Jurkat, Clone E6-1 (cell line): ENCODE data around the gene ZNF521.

ENCODE experiments used
- DNase-seq: peaks from one replicate; pipeline ENCODE4 v3.0.0-alpha.2; 2011; ENCODE audit warnings: low read depth, low spot score
- H3K4me3 ChIP-seq: 2 replicates; pipeline ENCODE4 v1.5.1; 2011; ENCODE audit warnings: mild to moderate bottlenecking, low read length, control low read depth, moderate library complexity

ZNF521 gene

GRCh38 chr18:25345081-25345866, 6.7 kb downstream of the ZNF521 start:
- H3K4me3 ChIP-seq = no peak overlapping the region
- no peak for DNase-seq

GRCh38 chr18:25341831-25342230, 10.1 kb downstream of the ZNF521 start:
- no peak overlapping the region for H3K4me3 ChIP-seq
- no peak for DNase-seq

DNA sequence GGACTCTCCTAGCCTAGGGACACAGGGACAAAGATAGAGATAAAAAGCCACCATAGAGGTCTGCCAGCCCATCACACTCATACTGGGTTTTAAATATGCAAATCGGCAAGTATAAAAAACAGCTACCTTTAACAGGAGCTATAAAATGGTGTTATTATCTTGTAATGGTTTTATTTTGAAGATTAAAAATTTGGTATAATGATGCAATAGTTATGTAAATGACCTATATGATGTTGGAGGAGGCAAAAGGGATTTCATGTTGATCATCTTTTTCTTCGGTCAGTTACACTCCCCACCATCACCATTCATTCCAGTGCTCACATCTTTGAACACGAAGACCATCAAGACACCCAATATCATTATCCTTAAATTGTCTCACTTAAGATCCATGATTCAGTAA, 11.2 kb downstream of the ZNF521 start:
- DNase-seq = no peak
- no peak overlapping the region for H3K4me3 ChIP-seq

- no peak for DNase-seq
- no peak overlapping the region for H3K4me3 ChIP-seq
These were observed 16.3 kb downstream of the ZNF521 start for GRCh38 chr18:25335676-25336075.

GRCh38 chr18:25335062-25335461, 16.9 kb downstream of the ZNF521 start:
- H3K4me3 ChIP-seq = no peak overlapping the region

GRCh38 chr18:25334588-25334987, 17.4 kb downstream of the ZNF521 start:
- no peak for DNase-seq
- H3K4me3 ChIP-seq = no peak overlapping the region

More at GRCh38 chr18:25335062-25335461, 16.9 kb downstream of the ZNF521 start:
- DNase-seq = no peak

GRCh38 chr18:25332002-25332401, 20.0 kb downstream of the ZNF521 start:
- H3K4me3 ChIP-seq = no peak overlapping the region
- DNase-seq = no peak

DNA sequence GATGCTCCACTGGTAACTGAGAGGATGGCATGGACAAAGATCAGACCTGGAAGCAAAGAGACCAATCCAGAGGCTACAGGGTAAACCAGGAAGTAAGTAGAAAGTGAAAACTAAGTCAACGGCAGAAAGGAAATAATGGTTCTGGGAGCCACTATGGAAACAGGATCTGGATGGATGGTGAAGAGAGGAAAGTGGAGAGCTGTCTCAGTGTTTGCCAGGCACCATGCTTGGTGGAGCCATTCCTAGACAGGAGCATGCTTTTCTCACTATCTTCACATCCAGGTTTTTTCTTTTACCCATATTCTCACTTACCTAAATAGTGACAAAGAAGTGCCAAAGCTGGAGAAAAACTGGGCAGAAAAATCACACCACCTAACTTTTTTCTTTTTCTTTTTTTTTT, 22.2 kb downstream of the ZNF521 start:
- H3K4me3 ChIP-seq = no peak overlapping the region
- no peak for DNase-seq

- no peak overlapping the region for H3K4me3 ChIP-seq
- no peak for DNase-seq
These were observed 24.4 kb downstream of the ZNF521 start for GRCh38 chr18:25327584-25327983.

DNA sequence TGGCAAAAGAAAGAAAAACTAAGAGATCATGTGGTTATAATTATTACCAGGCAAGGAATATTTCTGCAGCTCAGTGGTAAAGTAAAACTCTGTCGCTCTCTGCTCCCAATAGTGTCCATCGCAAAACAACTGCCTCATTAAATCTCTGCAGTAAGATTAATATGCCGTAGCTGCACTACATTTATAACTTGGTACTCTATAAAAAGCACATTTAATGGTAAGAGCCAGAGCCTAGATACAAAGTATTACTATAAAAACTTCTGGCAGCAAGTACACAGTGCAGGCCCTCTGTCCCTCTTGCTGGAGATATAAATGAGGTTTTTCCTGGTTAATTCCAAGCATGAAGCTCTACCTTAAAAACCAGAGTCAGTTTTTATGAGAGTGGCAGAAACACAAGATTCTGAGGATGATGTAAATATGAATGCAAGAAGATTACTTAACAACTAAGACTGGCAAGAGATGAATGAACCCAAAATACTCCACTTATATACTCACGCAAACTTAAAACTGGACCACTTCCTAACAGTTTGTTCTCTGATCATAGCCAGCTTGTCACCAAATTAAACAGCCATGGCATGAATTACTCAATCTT, 25.5 kb downstream of the ZNF521 start:
- DNase-seq = no peak
- H3K4me3 ChIP-seq = no peak overlapping the region

GRCh38 chr18:25322806-25323205, 29.2 kb downstream of the ZNF521 start:
- H3K4me3 ChIP-seq = no peak overlapping the region
- DNase-seq = no peak

GRCh38 chr18:25316381-25317018, 35.5 kb downstream of the ZNF521 start:
- H3K4me3 ChIP-seq = no peak overlapping the region
- no peak for DNase-seq

- H3K4me3 ChIP-seq = no peak overlapping the region
- DNase-seq = no peak
These were observed 37.2 kb downstream of the ZNF521 start for GRCh38 chr18:25314838-25315190.

DNA sequence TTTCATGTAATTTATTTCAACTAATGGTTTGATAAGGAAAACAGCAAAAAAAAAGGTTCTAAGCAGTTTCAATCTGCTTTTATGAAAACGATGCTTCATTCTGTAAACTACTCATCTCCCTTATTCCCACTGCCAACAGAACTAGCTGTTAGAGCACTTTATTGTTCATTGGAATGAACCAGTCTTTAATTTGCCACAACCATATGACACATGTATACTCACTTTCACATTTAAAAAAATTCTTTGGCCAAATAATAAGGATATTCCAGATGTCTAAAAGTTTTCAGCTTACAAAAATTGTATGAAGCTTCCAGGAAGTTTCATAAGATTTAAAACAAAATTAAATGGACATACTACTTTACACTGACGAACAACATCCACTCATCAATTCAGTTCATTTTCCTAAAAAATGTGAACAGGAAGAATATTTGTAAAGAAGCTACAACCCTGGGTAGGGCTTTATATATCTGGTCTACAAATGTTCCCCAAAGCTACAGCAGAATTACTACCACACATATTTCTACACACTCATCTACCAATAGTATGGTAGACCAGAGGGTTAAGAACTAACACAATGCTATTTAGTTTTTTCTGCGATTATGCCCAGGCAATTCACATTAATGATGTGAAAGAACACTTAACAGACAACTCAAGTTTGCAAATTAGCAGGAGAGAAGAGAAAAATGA, 37.7 kb downstream of the ZNF521 start:
- no peak overlapping the region for H3K4me3 ChIP-seq
- DNase-seq = no peak

DNA sequence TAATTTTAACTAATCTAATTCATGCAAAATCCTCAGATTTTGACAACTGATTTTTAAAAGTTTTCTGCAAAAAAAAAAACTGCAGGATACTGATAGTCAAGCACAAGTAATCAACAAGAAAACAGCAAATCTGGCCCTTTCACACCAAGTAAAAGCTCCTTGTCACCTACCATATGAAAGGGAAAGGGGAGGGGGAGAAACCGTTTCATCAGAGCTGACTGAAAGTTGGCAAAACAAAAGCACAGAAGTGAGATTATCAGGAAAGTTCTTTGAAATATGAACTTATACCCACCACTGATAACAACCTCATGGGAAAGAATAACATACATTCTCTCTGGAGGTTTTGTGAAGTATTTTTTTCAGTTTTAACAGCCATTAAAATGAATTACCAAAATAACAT, 38.7 kb downstream of the ZNF521 start:
- DNase-seq = no peak
- H3K4me3 ChIP-seq = no peak overlapping the region

GRCh38 chr18:25310045-25310444, 41.9 kb downstream of the ZNF521 start:
- H3K4me3 ChIP-seq = no peak overlapping the region
- DNase-seq = peak; percentile 17

DNA sequence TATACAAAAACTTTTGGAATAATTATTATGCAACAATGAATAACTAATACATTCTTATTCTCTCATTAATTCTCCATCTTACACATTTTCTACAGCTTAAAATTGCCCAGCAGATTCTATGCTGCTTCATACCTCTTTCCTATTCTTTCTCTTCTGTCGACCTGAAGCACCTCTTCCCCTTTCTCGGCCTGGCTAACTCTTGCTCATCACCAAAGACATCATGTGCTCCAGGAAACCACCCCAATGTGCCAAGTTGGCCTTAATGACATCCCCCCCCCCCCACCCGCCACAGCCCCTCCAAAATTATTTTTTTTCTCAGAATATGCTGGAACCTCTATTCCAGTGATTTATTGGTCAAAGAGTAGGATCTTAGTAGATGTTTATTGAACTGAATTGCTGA, 43.6 kb downstream of the ZNF521 start:
- DNase-seq = no peak
- H3K4me3 ChIP-seq = no peak overlapping the region

- no peak overlapping the region for H3K4me3 ChIP-seq
- no peak for DNase-seq
These were observed 44.8 kb downstream of the ZNF521 start for GRCh38 chr18:25307192-25307591.

DNA sequence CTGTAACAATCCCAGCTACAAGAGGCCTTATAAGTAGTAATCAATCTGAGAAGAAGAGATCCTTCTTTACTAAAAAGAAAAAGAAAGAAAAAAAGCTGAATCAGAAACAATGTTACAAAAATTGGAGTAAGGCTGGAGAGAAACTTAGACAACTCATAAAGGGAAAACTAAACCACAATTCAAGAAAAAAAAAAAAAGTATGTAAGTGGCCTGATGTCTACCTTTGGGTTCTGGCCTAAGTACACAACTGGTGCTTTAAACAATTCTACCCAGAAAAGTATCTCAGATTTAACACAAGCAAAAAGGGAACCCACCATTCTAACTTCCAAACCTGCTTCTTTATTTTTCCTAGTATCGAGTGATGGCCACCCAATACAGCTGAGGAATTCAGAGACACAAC, 45.3 kb downstream of the ZNF521 start:
- H3K4me3 ChIP-seq = no peak overlapping the region
- DNase-seq = no peak

GRCh38 chr18:25305584-25305983, 46.4 kb downstream of the ZNF521 start:
- no peak overlapping the region for H3K4me3 ChIP-seq
- DNase-seq = no peak
